Natural killer cell (primary cell): Measurements from ENCODE around the gene FOSB. TPM values are rescaled to one million over a fixed set of nuclear protein-coding genes. Genes with fewer than 3 reads are reported as not detected.
A peak's percentile ranks its signal among the peaks of the same experiment; 100 is the strongest.

ENCODE experiments used
- ATAC-seq, 3 donors: fragments of 150-1000 bp in 2 of 3; fragments of 200-7000 bp in 1 of 3; cut with Tn5 transposase; 1 replicate in 1 of 3; 2 replicates in 2 of 3; pipeline ENCODE4 v1.10.0; 2021; ENCODE audit warnings: mild to moderate bottlenecking in 2 of 3, moderate library complexity in 2 of 3
- DNase-seq, 2 donors: peaks; one replicate each; pipeline versions ENCODE4 v3.0.0 to v3.0.0-alpha.2; 2013 to 2021; ENCODE audit warnings: mixed read lengths in 1 of 2
- H3K27ac ChIP-seq: one replicate; pipeline ENCODE4 v1.5.1; 2013; ENCODE audit warnings: mild to moderate bottlenecking, low read length
- H3K27me3 ChIP-seq: one replicate; pipeline ENCODE4 v1.6.1; 2013; ENCODE audit warnings: low read length; ENCODE audit not compliant: control insufficient read depth, insufficient read depth
- H3K36me3 ChIP-seq: one replicate; pipeline ENCODE4 v1.6.1; 2013; ENCODE audit warnings: low read length; ENCODE audit not compliant: control insufficient read depth, insufficient read depth
- H3K4me1 ChIP-seq: one replicate; pipeline ENCODE4 v1.6.1; 2013; ENCODE audit warnings: low read length; ENCODE audit not compliant: control insufficient read depth, insufficient read depth
- H3K4me3 ChIP-seq: one replicate; pipeline ENCODE4 v1.5.1; 2013; ENCODE audit warnings: low read length
- H3K9me3 ChIP-seq: one replicate; pipeline ENCODE4 v1.6.1; 2013; ENCODE audit warnings: low read length; ENCODE audit not compliant: control insufficient read depth, insufficient read depth
- H3K27ac Mint-ChIP-seq, 2 donors: one replicate each; pipeline ENCODE4 v1.8.0; 2022; ENCODE audit warnings: mild to moderate bottlenecking in 2 of 2, mixed read lengths in 2 of 2, moderate library complexity in 1 of 2
- H3K27me3 Mint-ChIP-seq, 2 donors: one replicate each; pipeline ENCODE4 v1.8.0; 2022; ENCODE audit warnings: low read depth in 2 of 2, mixed read lengths in 2 of 2
- H3K36me3 Mint-ChIP-seq: one replicate; pipeline ENCODE4 v1.8.0; 2022; ENCODE audit warnings: mixed read lengths
- H3K4me1 Mint-ChIP-seq, 2 donors: one replicate each; pipeline ENCODE4 v1.8.0; 2022; ENCODE audit warnings: mixed read lengths in 2 of 2
- H3K4me3 Mint-ChIP-seq: one replicate; pipeline ENCODE4 v1.8.0; 2022; ENCODE audit warnings: mild to moderate bottlenecking, moderate library complexity, mixed read lengths
- H3K9me3 Mint-ChIP-seq, 2 donors: one replicate each; pipeline ENCODE4 v1.8.0; 2022; ENCODE audit warnings: mixed read lengths in 2 of 2
- CTCF ChIP-seq: fragments of 200-600 bp; IDR thresholded peaks from one replicate; pipeline ENCODE4 v1.8.0; 2022; ENCODE audit warnings: antibody characterized with exemption
- WGBS: methylation state at CpG from one replicate; pipeline ENCODE4 v1.1.7; 2013; ENCODE audit warnings: missing lambda C conversion rate; ENCODE audit not compliant: insufficient coverage; 5-methylcytosine and 5-hydroxymethylcytosine counted together
- intact Hi-C: fragments of 100-400 bp; cut with micrococcal nuclease; formaldehyde crosslinking; loops from one replicate; pipeline ENCODE4 v1.14.2; 2022
- total RNA-seq, 4 donors: library from RNA; stranded (reverse); fragments of 120-200 nt in 1 of 4; gene quantifications; one replicate each; pipeline versions ENCODE4 v1.2.3 to v1.2.4, GENCODE V29; 2013 to 2022

Gene FOSB
- total RNA-seq, 3 donors from 2014 or later (not counting 1 experiment from before 2014, with no cell fraction given) = 784 to 1,837 (median 1,121) TPM

GRCh38 chr19:45506989-45507871, 39.4 kb downstream of the FOSB start, which contains the start of gene VASP:
TSS of gene VASP (plus strand) at chr19:45507479. CDS start at chr19:45507772, 293 bp downstream.
- Mint-ChIP-seq H3K9me3 (no peaks in the 10 kb centered on the region), H3K4me3 (peak within 1 kb of the TSS; percentile 98), H3K36me3 (no peaks in the 10 kb centered on the region), H3K27me3 (no peaks in the 10 kb centered on the region), H3K27ac (peak within 1 kb of the TSS; percentile 81 to 97), H3K4me1 (peaks cover 32 to 45% of the 10 kb centered on the region in 2 donors)
- H3K36me3 ChIP-seq = no peaks in the 10 kb centered on the region
- H3K4me1 ChIP-seq = peaks cover 44% of the 10 kb centered on the region
- peak within 1 kb of the TSS; percentile 93 for H3K27ac ChIP-seq
- under 1% methylated on average over 64 of the region's 65 CpGs for whole genome bisulfite sequencing
- DNase-seq = peak; percentile 94
- peak within 1 kb of the TSS; percentile 98 for H3K4me3 ChIP-seq
- ATAC-seq = peak; percentile 60 to 84 (median 73)
- TF ChIP-seq CTCF = no peak
- no peaks in the 10 kb centered on the region for H3K9me3 ChIP-seq
- H3K27me3 ChIP-seq = no peaks in the 10 kb centered on the region
- intact Hi-C loops = loop anchor here (1.0 kb wide), 4 partner anchors 10 to 210 kb away; partner anchors contain the start of genes OPA3 and RTN2

GRCh38 chr19:45507872-45508416, 40.1 kb downstream of the FOSB start:
- peaks cover 48% of the 10 kb centered on the region for H3K4me1 ChIP-seq
- no peaks in the 10 kb centered on the region for H3K9me3 Mint-ChIP-seq
- H3K9me3 ChIP-seq = no peaks in the 10 kb centered on the region
- H3K36me3 ChIP-seq = no peaks in the 10 kb centered on the region
- H3K27ac Mint-ChIP-seq = peak overlapping the region; percentile 81 to 97
- ATAC-seq (no peak), DNase-seq (peak in 1 of 2 donors; percentile 32)
- H3K36me3 Mint-ChIP-seq = no peaks in the 10 kb centered on the region
- H3K27me3 ChIP-seq = no peaks in the 10 kb centered on the region
- intact Hi-C loops = loop anchor here (1.0 kb wide), 3 partner anchors 76 to 209 kb away; partner anchors contain the start of gene OPA3
- no peak for TF ChIP-seq CTCF
- peaks cover 35 to 50% of the 10 kb centered on the region in 2 donors for H3K4me1 Mint-ChIP-seq
- peak overlapping the region; percentile 62 for H3K27ac ChIP-seq
- no peaks in the 10 kb centered on the region for H3K27me3 Mint-ChIP-seq
- WGBS = 0% methylated on average over 21 of the region's 22 CpGs
- H3K4me3 ChIP-seq = peak overlapping the region; percentile 98
- peak overlapping the region; percentile 98 for H3K4me3 Mint-ChIP-seq

GRCh38 chr19:45508417-45508860, 40.6 kb downstream of the FOSB start:
- no peaks in the 10 kb centered on the region for H3K36me3 ChIP-seq
- H3K4me1 ChIP-seq = peaks cover 53% of the 10 kb centered on the region
- no peaks in the 10 kb centered on the region for H3K9me3 ChIP-seq
- H3K4me3 Mint-ChIP-seq = peak overlapping the region; percentile 98
- WGBS = 2% methylated on average over 19 of the region's 26 CpGs
- H3K4me3 ChIP-seq = peak overlapping the region; percentile 98
- peak in 1 of 2 donors; percentile 50 for DNase-seq
- H3K27me3 ChIP-seq = no peaks in the 10 kb centered on the region
- H3K27me3 Mint-ChIP-seq = no peaks in the 10 kb centered on the region
- no peaks in the 10 kb centered on the region for H3K36me3 Mint-ChIP-seq
- peaks cover 40 to 55% of the 10 kb centered on the region in 2 donors for H3K4me1 Mint-ChIP-seq
- intact Hi-C loops = no loop called here
- peak overlapping the region; percentile 62 for H3K27ac ChIP-seq
- no peaks in the 10 kb centered on the region for H3K9me3 Mint-ChIP-seq
- no peak for ATAC-seq
- no peak for TF ChIP-seq CTCF
- peak overlapping the region; percentile 81 to 97 for H3K27ac Mint-ChIP-seq
